Measurements from ENCODE around the gene TFB1M. TPM values are rescaled to one million over a fixed set of nuclear protein-coding genes. Genes with fewer than 3 reads are reported as not detected.

The TFB1M gene
- total and polyA plus RNA-seq, 4 donors = 9.7 to 27.9 (median 19.0) TPM

- H3K27me3 ChIP-seq (ENCODE audit: control insufficient read depth in 3 of 3, insufficient read depth in 3 of 3, low read length in 2 of 3) = no peaks in the 10 kb centered on the region
- peaks cover 0 to 13% (median 0%) of the 10 kb centered on the region in 5 donors for H3K4me1 ChIP-seq (ENCODE audit: control insufficient read depth in 5 of 5, insufficient read depth in 5 of 5, low read length in 5 of 5)
- H3K27ac ChIP-seq (ENCODE audit: low read depth in 1 of 2, low read length in 1 of 2) = no peak overlapping the region
- no peak overlapping the region for H3K9ac ChIP-seq (ENCODE audit: insufficient read depth in 1 of 2, low read length in 2 of 2)
- DNase-seq (peak; percentile 40 to 82 (median 78)), ATAC-seq (ENCODE audit: insufficient read depth, low FRiP score) (no peak)
- H3K36me3 ChIP-seq (ENCODE audit: control insufficient read depth in 4 of 4, insufficient read depth in 4 of 4, low read length in 4 of 4) = no peaks in the 10 kb centered on the region
- H3K9me3 ChIP-seq (ENCODE audit: control insufficient read depth in 4 of 4, insufficient read depth in 3 of 4, low read length in 3 of 4) = peaks cover 0 to 2% (median 0%) of the 10 kb centered on the region in 4 donors
- TF ChIP-seq CTCF (IDR thresholded peaks at IDR 0.05; ENCODE audit: control extremely low read depth, extremely low read depth) = no peak
- H3K4me3 ChIP-seq = no peak overlapping the region
- WGBS, 2 donors = 80 to 82% methylated on average over 13 of the region's 13 CpGs
Observed at GRCh38 chr6:155228546-155229166, 85.6 kb downstream of the TFB1M start.

- 89 to 96% methylated on average over 4 of the region's 4 CpGs for WGBS, 2 donors
- H3K4me1 ChIP-seq (ENCODE audit: control insufficient read depth in 5 of 5, insufficient read depth in 5 of 5, low read length in 5 of 5) = peaks cover 0 to 13% (median 0%) of the 10 kb centered on the region in 5 donors
- H3K36me3 ChIP-seq (ENCODE audit: control insufficient read depth in 4 of 4, insufficient read depth in 4 of 4, low read length in 4 of 4) = no peaks in the 10 kb centered on the region
- H3K4me3 ChIP-seq = no peak overlapping the region
- no peak for TF ChIP-seq CTCF (IDR thresholded peaks at IDR 0.05; ENCODE audit: control extremely low read depth, extremely low read depth)
- H3K9me3 ChIP-seq (ENCODE audit: control insufficient read depth in 4 of 4, insufficient read depth in 3 of 4, low read length in 3 of 4) = peaks cover 0 to 2% (median 0%) of the 10 kb centered on the region in 4 donors
- H3K27ac ChIP-seq (ENCODE audit: low read depth in 1 of 2, low read length in 1 of 2) = no peak overlapping the region
- no peaks in the 10 kb centered on the region for H3K27me3 ChIP-seq (ENCODE audit: control insufficient read depth in 3 of 3, insufficient read depth in 3 of 3, low read length in 2 of 3)
- ATAC-seq (ENCODE audit: insufficient read depth, low FRiP score) (no peak), DNase-seq (no peak)
- no peak overlapping the region for H3K9ac ChIP-seq (ENCODE audit: insufficient read depth in 1 of 2, low read length in 2 of 2)
Observed at GRCh38 chr6:155227046-155227445, 87.2 kb downstream of the TFB1M start.

GRCh38 chr6:155224618-155225017 lies 89.7 kb downstream of the TFB1M start:
- WGBS, 2 donors = 77 to 86% methylated on average over 7 of the region's 7 CpGs
- TF ChIP-seq CTCF (IDR thresholded peaks at IDR 0.05; ENCODE audit: control extremely low read depth, extremely low read depth) = no peak
- Histone ChIP-seq H3K9me3 (ENCODE audit: control insufficient read depth in 4 of 4, insufficient read depth in 3 of 4, low read length in 3 of 4) (no peaks in the 10 kb centered on the region), H3K4me1 (ENCODE audit: control insufficient read depth in 5 of 5, insufficient read depth in 5 of 5, low read length in 5 of 5) (peaks cover 0 to 19% (median 0%) of the 10 kb centered on the region in 5 donors), H3K27me3 (ENCODE audit: control insufficient read depth in 3 of 3, insufficient read depth in 3 of 3, low read length in 2 of 3) (no peaks in the 10 kb centered on the region), H3K27ac (ENCODE audit: low read depth in 1 of 2, low read length in 1 of 2) (no peak overlapping the region), H3K9ac (ENCODE audit: insufficient read depth in 1 of 2, low read length in 2 of 2) (no peak overlapping the region), H3K4me3 (no peak overlapping the region), H3K36me3 (ENCODE audit: control insufficient read depth in 4 of 4, insufficient read depth in 4 of 4, low read length in 4 of 4) (no peaks in the 10 kb centered on the region)
- DNase-seq = no peak
- ATAC-seq (ENCODE audit: insufficient read depth, low FRiP score) = no peak

Data from lung (tissue), 12 donors.